Dendritic cell treated with granulocyte-macrophage colony-stimulating factor and Interleukin-4, amounts not matched to agents 40 ng/mL and 50 ng/mL, for 4 days (primary cell): ENCODE results near the gene PP2D1.
A peak's percentile ranks its signal among the peaks of the same experiment; 100 is the strongest.

Source experiments
- H3K27ac Mint-ChIP-seq: one replicate; pipeline ENCODE4 v1.8.0; 2022; ENCODE audit warnings: mild to moderate bottlenecking, mixed read lengths
- H3K27me3 Mint-ChIP-seq: one replicate; pipeline ENCODE4 v1.8.0; 2022; ENCODE audit warnings: mild to moderate bottlenecking, mixed read lengths
- H3K36me3 Mint-ChIP-seq: one replicate; pipeline ENCODE4 v1.8.0; 2022; ENCODE audit warnings: low read depth, mixed read lengths
- H3K4me1 Mint-ChIP-seq: one replicate; pipeline ENCODE4 v1.8.0; 2022; ENCODE audit warnings: low read depth, mixed read lengths
- H3K4me3 Mint-ChIP-seq: one replicate; pipeline ENCODE4 v1.8.0; 2022; ENCODE audit warnings: mild to moderate bottlenecking, moderate library complexity, mixed read lengths
- H3K9me3 Mint-ChIP-seq: one replicate; pipeline ENCODE4 v1.8.0; 2022; ENCODE audit warnings: mixed read lengths
- intact Hi-C: fragments of 100-400 bp; cut with micrococcal nuclease; formaldehyde crosslinking; loops from one replicate; pipeline ENCODE4 v1.15.0; 2022

Gene PP2D1

GRCh38 chr3:20012164-20012563 is at the start of gene PP2D1:
TSS of gene PP2D1 (minus strand) at chr3:20012264. CDS start at chr3:20012072, 192 bp downstream.
- no peaks in the 10 kb centered on the region for H3K4me1 Mint-ChIP-seq
- intact Hi-C loops: no loop called here
- H3K9me3 Mint-ChIP-seq: no peaks in the 10 kb centered on the region
- no peak within 1 kb of the TSS for H3K4me3 Mint-ChIP-seq
- no peak within 1 kb of the TSS for H3K27ac Mint-ChIP-seq
- no peaks in the 10 kb centered on the region for H3K36me3 Mint-ChIP-seq
- H3K27me3 Mint-ChIP-seq: no peaks in the 10 kb centered on the region

GRCh38 chr3:20060974-20061685 is 49.1 kb upstream of the PP2D1 start:
- Mint-ChIP-seq H3K4me1 (peaks cover 25% of the 10 kb centered on the region), H3K27ac (peak overlapping the region; percentile 82), H3K36me3 (no peaks in the 10 kb centered on the region), H3K4me3 (peak overlapping the region; percentile 59), H3K27me3 (no peaks in the 10 kb centered on the region), H3K9me3 (no peaks in the 10 kb centered on the region)
- intact Hi-C loops: loop anchor here (5.0 kb wide), 1 partner anchor 114 kb away; the partner anchor contains the start of gene RAB5A

DNA sequence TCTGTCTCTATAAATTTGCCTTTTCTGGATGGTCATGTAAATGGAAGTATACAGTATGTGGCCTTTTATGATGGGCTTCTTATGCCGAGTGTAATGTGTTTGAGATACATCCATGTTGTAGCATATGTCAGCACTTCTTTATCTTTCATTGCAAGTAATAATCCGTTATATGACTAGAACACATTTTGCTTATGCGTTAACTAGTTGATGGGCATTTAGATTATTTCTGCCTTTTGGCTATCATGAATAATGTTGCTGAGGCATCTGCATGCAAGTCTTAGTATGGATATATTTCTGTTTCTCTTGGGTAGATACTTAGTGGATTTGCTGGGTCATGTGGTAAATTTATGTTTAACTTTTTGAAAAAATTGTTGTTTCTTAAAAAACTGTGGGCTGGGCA is 47.9 kb upstream of the PP2D1 start:
- Mint-ChIP-seq H3K4me1 (peaks cover 22% of the 10 kb centered on the region), H3K9me3 (no peaks in the 10 kb centered on the region), H3K27ac (no peak overlapping the region), H3K36me3 (no peaks in the 10 kb centered on the region), H3K27me3 (no peaks in the 10 kb centered on the region), H3K4me3 (no peak overlapping the region)
- intact Hi-C loops: loop anchor here (5.0 kb wide), 1 partner anchor 113 kb away; the partner anchor contains the start of gene RAB5A

GRCh38 chr3:20057612-20058180 is 45.6 kb upstream of the PP2D1 start:
- Mint-ChIP-seq H3K4me3 (no peak overlapping the region), H3K36me3 (no peaks in the 10 kb centered on the region), H3K4me1 (peaks cover 26% of the 10 kb centered on the region)

GRCh38 chr3:20056725-20057611 is 44.9 kb upstream of the PP2D1 start:
- H3K4me3 Mint-ChIP-seq: no peak overlapping the region
- H3K27me3 Mint-ChIP-seq: no peaks in the 10 kb centered on the region
- intact Hi-C loops: loop anchor here (2.0 kb wide), 1 partner anchor 16 kb away; the partner anchor contains the start of gene KAT2B
- H3K4me1 Mint-ChIP-seq: peaks cover 30% of the 10 kb centered on the region
- no peaks in the 10 kb centered on the region for H3K36me3 Mint-ChIP-seq
- H3K27ac Mint-ChIP-seq: no peak overlapping the region
- no peaks in the 10 kb centered on the region for H3K9me3 Mint-ChIP-seq

More at GRCh38 chr3:20057612-20058180, 45.6 kb upstream of the PP2D1 start:
- no peaks in the 10 kb centered on the region for H3K27me3 Mint-ChIP-seq
- H3K27ac Mint-ChIP-seq: no peak overlapping the region
- H3K9me3 Mint-ChIP-seq: no peaks in the 10 kb centered on the region
- intact Hi-C loops: loop anchor here (2.0 kb wide), 1 partner anchor 17 kb away; the partner anchor contains the start of gene KAT2B

DNA sequence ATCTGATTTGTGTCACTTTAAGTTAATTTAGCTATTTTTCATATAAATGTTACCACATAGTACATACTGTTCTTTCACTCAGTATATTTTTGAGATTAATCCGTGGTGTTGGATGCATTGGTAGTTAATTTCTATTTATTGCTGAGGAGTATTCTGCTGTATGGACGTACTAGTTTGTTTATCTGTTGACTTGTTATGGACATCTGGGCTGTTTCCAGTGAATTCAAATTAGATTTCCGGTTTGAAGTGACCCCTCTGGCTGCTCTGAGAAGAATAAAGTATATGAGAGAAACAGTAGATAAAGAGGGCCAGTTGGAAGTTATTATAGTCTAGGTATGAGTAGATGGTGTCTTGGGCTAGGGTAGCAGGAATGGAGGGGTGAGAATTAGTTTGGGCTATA is 43.8 kb upstream of the PP2D1 start:
- Mint-ChIP-seq H3K36me3 (no peaks in the 10 kb centered on the region), H3K9me3 (no peaks in the 10 kb centered on the region), H3K27ac (no peak overlapping the region), H3K27me3 (no peaks in the 10 kb centered on the region), H3K4me3 (no peak overlapping the region), H3K4me1 (peaks cover 24% of the 10 kb centered on the region)
- intact Hi-C loops: loop anchor here (2.0 kb wide), 1 partner anchor 15 kb away; the partner anchor contains the start of gene KAT2B

- intact Hi-C loops: no loop called here
- peaks cover 18% of the 10 kb centered on the region for H3K4me1 Mint-ChIP-seq
- H3K9me3 Mint-ChIP-seq: no peaks in the 10 kb centered on the region
- no peak overlapping the region for H3K4me3 Mint-ChIP-seq
- no peaks in the 10 kb centered on the region for H3K27me3 Mint-ChIP-seq
- no peaks in the 10 kb centered on the region for H3K36me3 Mint-ChIP-seq
- no peak overlapping the region for H3K27ac Mint-ChIP-seq
These were observed 43.1 kb upstream of the PP2D1 start for GRCh38 chr3:20055020-20055775.

DNA sequence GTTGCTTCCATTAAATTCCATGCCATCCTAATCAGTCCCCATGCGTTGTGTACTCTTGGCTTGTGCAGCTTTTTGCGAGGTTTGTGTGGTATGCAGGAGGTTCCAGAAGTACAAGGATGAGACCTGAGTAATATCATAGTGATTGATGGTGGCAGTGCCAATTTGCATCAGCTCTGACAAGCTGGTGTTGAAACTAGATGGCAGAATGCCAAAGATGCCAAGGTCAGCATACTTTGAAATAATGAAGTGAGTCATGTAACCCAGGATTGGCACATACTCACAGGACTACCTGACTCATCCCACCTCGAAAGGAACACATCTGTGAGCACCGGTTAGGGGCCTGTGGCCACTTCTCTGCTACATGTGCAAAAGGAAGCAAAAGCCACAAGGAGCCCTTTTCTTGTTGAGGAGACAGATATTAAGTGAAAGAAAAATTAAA is 42.5 kb upstream of the PP2D1 start:
- intact Hi-C loops: no loop called here
- Mint-ChIP-seq H3K36me3 (no peaks in the 10 kb centered on the region), H3K9me3 (no peaks in the 10 kb centered on the region), H3K4me3 (no peak overlapping the region), H3K4me1 (peaks cover 13% of the 10 kb centered on the region), H3K27ac (no peak overlapping the region), H3K27me3 (no peaks in the 10 kb centered on the region)

DNA sequence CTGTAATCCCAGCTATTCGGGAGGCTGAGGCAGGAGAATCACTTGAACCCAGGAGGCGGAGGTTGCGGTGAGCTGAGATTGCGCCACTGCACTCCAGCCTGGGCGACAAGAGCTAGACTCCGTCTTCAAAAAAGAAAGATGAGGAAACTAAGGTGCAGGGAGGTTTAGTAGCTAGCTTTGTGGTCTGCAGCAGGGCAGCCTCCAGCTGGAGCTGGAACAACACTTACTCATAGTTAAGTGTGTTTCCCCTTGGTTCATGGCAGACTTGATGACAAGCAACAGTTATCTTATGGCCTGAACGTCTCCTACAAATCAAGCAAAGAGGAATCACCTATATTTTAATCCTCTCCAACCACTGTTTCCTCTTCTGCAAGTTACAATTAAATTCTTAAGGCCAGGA is 40.8 kb upstream of the PP2D1 start:
- H3K9me3 Mint-ChIP-seq: no peaks in the 10 kb centered on the region
- peaks cover 28% of the 10 kb centered on the region for H3K4me1 Mint-ChIP-seq
- H3K36me3 Mint-ChIP-seq: no peaks in the 10 kb centered on the region
- H3K27ac Mint-ChIP-seq: no peak overlapping the region
- no peaks in the 10 kb centered on the region for H3K27me3 Mint-ChIP-seq
- intact Hi-C loops: no loop called here
- no peak overlapping the region for H3K4me3 Mint-ChIP-seq

DNA sequence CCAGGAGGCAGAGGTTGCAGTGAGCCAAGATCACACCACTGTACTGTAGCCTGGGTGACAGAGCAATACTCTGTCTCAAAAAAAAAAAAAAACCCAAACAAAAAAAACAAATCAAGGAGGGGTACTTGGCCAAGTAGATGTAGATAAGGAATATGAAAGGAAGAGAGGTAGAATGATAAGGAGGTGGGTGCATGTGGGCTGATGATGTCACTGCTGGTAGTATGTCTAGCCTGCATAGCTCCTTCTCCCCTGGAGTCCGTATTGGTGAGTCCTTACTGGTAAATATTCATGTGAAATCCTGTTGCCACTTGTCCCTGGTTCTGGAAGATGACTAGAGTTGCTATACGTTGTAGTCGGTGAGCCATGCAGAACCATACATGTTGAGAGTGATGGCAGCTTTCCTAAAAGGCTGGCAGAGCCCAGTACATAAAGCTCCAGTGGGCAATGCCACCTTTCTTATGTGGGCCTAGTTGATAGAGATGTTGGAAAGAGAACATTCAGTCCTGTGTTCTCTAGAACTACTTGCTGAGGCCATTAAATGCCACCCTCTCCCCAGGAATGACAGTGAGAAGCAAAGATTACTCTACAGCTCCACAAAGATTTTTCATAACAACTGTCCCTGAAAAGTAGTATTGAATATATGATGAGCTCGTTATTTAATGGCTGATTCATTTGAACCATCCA is 39.2 kb upstream of the PP2D1 start:
- H3K27me3 Mint-ChIP-seq: no peaks in the 10 kb centered on the region
- peaks cover 36% of the 10 kb centered on the region for H3K4me1 Mint-ChIP-seq
- no peak overlapping the region for H3K27ac Mint-ChIP-seq
- intact Hi-C loops: no loop called here
- no peak overlapping the region for H3K4me3 Mint-ChIP-seq
- no peaks in the 10 kb centered on the region for H3K36me3 Mint-ChIP-seq
- no peaks in the 10 kb centered on the region for H3K9me3 Mint-ChIP-seq

GRCh38 chr3:20047976-20048883 is 36.2 kb upstream of the PP2D1 start:
- H3K9me3 Mint-ChIP-seq: no peaks in the 10 kb centered on the region
- H3K36me3 Mint-ChIP-seq: no peaks in the 10 kb centered on the region
- no peaks in the 10 kb centered on the region for H3K27me3 Mint-ChIP-seq
- peak overlapping the region; percentile 67 for H3K27ac Mint-ChIP-seq
- H3K4me3 Mint-ChIP-seq: peak overlapping the region; percentile 30
- intact Hi-C loops: loop anchor here (10.0 kb wide), 1 partner anchor 57 kb away; no protein-coding TSS in a partner anchor
- peaks cover 47% of the 10 kb centered on the region for H3K4me1 Mint-ChIP-seq

- no peaks in the 10 kb centered on the region for H3K27me3 Mint-ChIP-seq
- no peak overlapping the region for H3K4me3 Mint-ChIP-seq
- H3K4me1 Mint-ChIP-seq: peaks cover 43% of the 10 kb centered on the region
These were observed 35.3 kb upstream of the PP2D1 start for GRCh38 chr3:20047341-20047779.

More at GRCh38 chr3:20047341-20047779, 35.3 kb upstream of the PP2D1 start:
- intact Hi-C loops: loop anchor here (10.0 kb wide), 1 partner anchor 57 kb away; no protein-coding TSS in a partner anchor
- H3K9me3 Mint-ChIP-seq: no peaks in the 10 kb centered on the region
- no peaks in the 10 kb centered on the region for H3K36me3 Mint-ChIP-seq
- H3K27ac Mint-ChIP-seq: peak overlapping the region; percentile 67
